A549 (cell line): Measurements from ENCODE around the gene GNPTG. TPM values are rescaled to one million over a fixed set of nuclear protein-coding genes. Genes with fewer than 3 reads are reported as not detected.

Source experiments
- ATAC-seq, 2 experiments: fragments of 200-7000 bp in 1 of 2; fragments of >200 bp in 1 of 2; cut with Nextera tagmentation in 1 of 2; cut with Tn5 transposase in 1 of 2; 3 replicates each; pipeline versions ENCODE4 v1.8.0 to v1.9.1; 2018 to 2020; ENCODE audit warnings: mild to moderate bottlenecking in 1 of 2, moderate library complexity in 1 of 2
- CTCF ChIA-PET: fragments of 300-600 bp; sonication (Branson Sonifier 250); formaldehyde crosslinking; extraction: SDS; loops from one replicate; lab custom pipeline; 2021; ENCODE audit warnings: antibody characterized with exemption, inconsistent platforms; lab: Yijun Ruan, JAX
- POLR2A ChIA-PET: fragments of 350-600 bp; formaldehyde crosslinking; extraction: SDS; loops from one replicate; lab custom pipeline; 2021; ENCODE audit warnings: antibody characterized with exemption, inconsistent platforms; lab: Yijun Ruan, JAX
- DNase-seq, 2 experiments: peaks; one replicate each; pipeline versions ENCODE4 v3.0.0 to v3.0.0-alpha.2; 2011 to 2016; ENCODE audit warnings: low read depth in 1 of 2, low spot score in 1 of 2
- FAIRE-seq: peaks from 2 replicates; lab custom pipeline; 2011; peaks lifted over from hg19 to GRCh38; lab: Jason Lieb, UNC
- H3K27ac ChIP-seq, 2 experiments: fragments of >200 bp; sonication (Bioruptor Twin); formaldehyde crosslinking; 3 replicates each; pipeline ENCODE4 v1.5.1; 2016 to 2017
- H3K4me1 ChIP-seq: fragments of >200 bp; sonication (Bioruptor Twin); formaldehyde crosslinking; 3 replicates; pipeline ENCODE4 v1.6.1; 2016
- H3K4me2 ChIP-seq: fragments of >200 bp; sonication (Bioruptor Twin); formaldehyde crosslinking; 3 replicates; pipeline ENCODE4 v1.6.1; 2016
- H3K4me3 ChIP-seq: fragments of >200 bp; sonication (Bioruptor Twin); formaldehyde crosslinking; 3 replicates; pipeline ENCODE4 v1.5.1; 2016
- H3K9me3 ChIP-seq: fragments of >200 bp; sonication (Bioruptor Twin); formaldehyde crosslinking; 3 replicates; pipeline ENCODE4 v1.6.1; 2016
- CBX2 ChIP-seq: fragments of 200-600 bp; sonication (generic); IDR thresholded peaks from 2 replicates; pipeline ENCODE4 v1.6.1; 2016; ENCODE audit warnings: low read depth, mild to moderate bottlenecking, borderline replicate concordance
- EHF ChIP-seq: fragments of 250-450 bp; sonication (Bioruptor Pico); IDR thresholded peaks from 2 replicates; pipeline ENCODE4 v1.5.0; 2020; ENCODE audit warnings: mild to moderate bottlenecking
- EHMT2 ChIP-seq: fragments of 200-600 bp; sonication (generic); IDR thresholded peaks from 2 replicates; pipeline ENCODE4 v1.6.1; 2016; ENCODE audit warnings: antibody characterized with exemption, low read depth, mild to moderate bottlenecking, moderate library complexity
- ESRRA ChIP-seq: fragments of 150-350 bp; IDR thresholded peaks from 2 replicates; pipeline ENCODE4 v1.6.1; 2014; ENCODE audit warnings: mild to moderate bottlenecking, low read length, borderline replicate concordance
- HDAC2 ChIP-seq: fragments of 200-600 bp; sonication (generic); IDR thresholded peaks from 2 replicates; pipeline ENCODE4 v1.6.1; 2016
- HOXB5 ChIP-seq: fragments of 250-450 bp; sonication (Bioruptor Pico); IDR thresholded peaks from 2 replicates; pipeline ENCODE4 v1.5.0; 2020; ENCODE audit warnings: mild to moderate bottlenecking, moderate library complexity
- JUN ChIP-seq, 2 experiments: fragments of >200 bp; sonication (Bioruptor Twin); formaldehyde crosslinking; IDR thresholded peaks; 2 replicates in 1 of 2; 3 replicates in 1 of 2; pipeline ENCODE4 v1.6.1; 2016 to 2017
- MYC ChIP-seq: IDR thresholded peaks from 2 replicates; pipeline ENCODE4 v1.6.1; 2012; ENCODE audit warnings: mild to moderate bottlenecking, inconsistent platforms, low read length, improper control_type of control experiment, borderline replicate concordance
- NFE2L2 ChIP-seq: fragments of 150-350 bp; conservative IDR thresholded peaks from 2 replicates; pipeline ENCODE4 v1.6.1; 2014; ENCODE audit warnings: low read length
- NPAS2 ChIP-seq: fragments of 250-450 bp; sonication (Bioruptor Pico); IDR thresholded peaks from 2 replicates; pipeline ENCODE4 v1.8.0; 2022; ENCODE audit warnings: mild to moderate bottlenecking, moderate library complexity, borderline replicate concordance
- NR3C1 ChIP-seq: fragments of >200 bp; sonication (Bioruptor Twin); formaldehyde crosslinking; IDR thresholded peaks from 3 replicates; pipeline ENCODE4 v1.6.1; 2017
- TFCP2L1 ChIP-seq: fragments of 250-450 bp; sonication (Bioruptor Pico); IDR thresholded peaks from 2 replicates; pipeline ENCODE4 v1.5.0; 2021; ENCODE audit warnings: mild to moderate bottlenecking
- ZC3H11A ChIP-seq: fragments of 450-650 bp; IDR thresholded peaks from 2 replicates; pipeline ENCODE4 v1.6.1; 2014; ENCODE audit warnings: antibody characterized with exemption, mild to moderate bottlenecking
- ZNF302 ChIP-seq: fragments of 250-450 bp; sonication (Bioruptor Pico); IDR thresholded peaks from 2 replicates; pipeline ENCODE4 v1.9.0; 2021; ENCODE audit warnings: inconsistent platforms, mild to moderate bottlenecking, moderate library complexity
- WGBS: methylation state at CpG from one replicate; pipeline ENCODE4 v1.1.6; 2017; ENCODE audit errors: missing lambda C conversion rate; 5-methylcytosine and 5-hydroxymethylcytosine counted together
- polyA plus RNA-seq, 4 experiments: library from polyadenylated mRNA; depleted of rRNA in 3 of 4; stranded (reverse); fragments of >200 nt; fragmentation: RNase III in 1 of 4; extraction: RNeasy Plus Mini Kit Qiagen cat#74134 plus additional on column Dnase treatment in 1 of 4; gene quantifications; 2 replicates in 3 of 4; 3 replicates in 1 of 4; pipeline ENCODE4 v1.2.3, GENCODE V29; 2011 to 2017
- TF ChIP-seq, protein P1 (sequence below): fragments of 150-350 bp; IDR thresholded peaks from 2 replicates; pipeline ENCODE4 v1.6.1; 2014; ENCODE audit warnings: low read depth, mild to moderate bottlenecking, low read length
- TF ChIP-seq, protein P2 (sequence below): IDR thresholded peaks from 2 replicates; pipeline ENCODE4 v1.6.1; 2012; ENCODE audit warnings: low read depth, borderline replicate concordance
- TF ChIP-seq, protein P3 (sequence below): fragments of >200 bp; sonication (Bioruptor Twin); formaldehyde crosslinking; IDR thresholded peaks from 2 replicates; pipeline ENCODE4 v1.6.1; 2016
- TF ChIP-seq, protein P4 (sequence below): fragments of 250-450 bp; sonication (Bioruptor Pico); IDR thresholded peaks from 2 replicates; pipeline ENCODE4 v1.5.0; 2021; ENCODE audit warnings: mild to moderate bottlenecking, moderate library complexity, borderline replicate concordance

The GNPTG gene
- polyA plus RNA-seq, 2 of the 4 experiments (the other 2 are of a cell fraction), result 23.4 to 24.2 TPM

DNA sequence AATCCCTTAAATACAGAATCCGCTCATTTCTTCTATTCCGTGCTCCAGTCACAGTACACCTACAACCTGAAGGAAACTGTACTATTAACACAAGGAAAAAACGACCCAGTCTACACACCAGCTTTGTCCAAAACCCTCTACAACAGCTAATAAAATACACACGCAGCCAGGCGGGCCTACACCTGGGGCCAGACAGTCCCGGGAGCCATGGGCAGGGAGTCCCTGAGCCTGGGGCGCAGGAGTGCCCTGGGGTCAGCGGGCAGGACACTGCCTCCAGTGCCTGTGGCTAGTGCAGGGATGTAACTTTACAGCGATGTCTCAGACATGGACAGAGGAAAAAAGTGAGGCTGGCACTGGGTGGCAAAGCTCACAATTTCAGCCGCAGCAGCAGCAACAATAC is 28.5 kb downstream of the GNPTG start (continued):
- TF ChIP-seq, protein P1, sequence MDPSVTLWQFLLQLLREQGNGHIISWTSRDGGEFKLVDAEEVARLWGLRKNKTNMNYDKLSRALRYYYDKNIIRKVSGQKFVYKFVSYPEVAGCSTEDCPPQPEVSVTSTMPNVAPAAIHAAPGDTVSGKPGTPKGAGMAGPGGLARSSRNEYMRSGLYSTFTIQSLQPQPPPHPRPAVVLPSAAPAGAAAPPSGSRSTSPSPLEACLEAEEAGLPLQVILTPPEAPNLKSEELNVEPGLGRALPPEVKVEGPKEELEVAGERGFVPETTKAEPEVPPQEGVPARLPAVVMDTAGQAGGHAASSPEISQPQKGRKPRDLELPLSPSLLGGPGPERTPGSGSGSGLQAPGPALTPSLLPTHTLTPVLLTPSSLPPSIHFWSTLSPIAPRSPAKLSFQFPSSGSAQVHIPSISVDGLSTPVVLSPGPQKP, result no peak
- TF ChIP-seq NPAS2, result no peak

DNA sequence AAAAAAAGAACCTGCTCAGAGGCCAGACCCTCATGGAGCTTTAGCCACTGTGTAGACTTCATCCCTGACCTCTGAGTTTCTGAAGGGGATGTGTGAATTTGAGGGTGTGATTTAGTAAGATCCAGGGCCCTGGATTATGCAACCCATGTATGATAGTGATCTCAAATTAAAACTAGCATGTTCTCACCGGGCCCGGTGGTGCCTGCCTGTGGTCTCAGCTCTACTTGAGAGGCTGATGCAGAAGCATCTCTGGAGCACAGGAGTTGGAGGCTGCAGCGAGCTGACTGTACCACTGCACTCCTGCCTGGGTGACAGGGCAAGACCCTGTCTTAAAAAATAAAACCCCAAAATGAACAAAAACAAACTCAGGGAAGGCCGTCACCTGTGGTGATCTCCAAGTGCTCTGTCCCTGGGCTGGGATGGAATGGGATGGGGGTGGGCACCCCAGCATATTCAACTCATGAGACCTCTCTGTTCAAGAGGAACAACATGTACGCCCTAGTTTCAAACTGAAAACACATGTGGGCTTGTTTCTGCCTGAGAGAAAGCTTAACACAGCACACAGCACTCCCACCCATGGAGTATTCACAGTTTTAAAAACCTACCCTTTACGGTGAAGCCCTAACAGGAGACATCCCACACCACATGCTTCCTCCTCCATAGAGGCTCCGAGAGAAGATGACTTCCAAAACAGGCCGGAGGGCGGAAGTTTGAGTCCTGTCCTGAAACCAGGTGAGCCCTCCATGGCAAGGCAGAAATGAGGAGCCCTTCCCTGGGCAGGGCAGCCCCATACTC is 30.1 kb downstream of the GNPTG start:
- Histone ChIP-seq H3K4me1 (peaks cover 16% of the 10 kb centered on the region), H3K4me3 (no peak overlapping the region), H3K27ac (no peak overlapping the region), H3K9me3 (no peaks in the 10 kb centered on the region), H3K4me2 (no peak overlapping the region)
- ChIA-PET CTCF (interaction anchor here (1.1 to 11.4 kb wide), 3 partner anchors 19 to 38 kb away, joined by 3 to 127 read pairs (median 4); partner anchors contain the start of gene UQCC4), POLR2A (no interaction called here)
- FAIRE-seq (no peak), ATAC-seq (no peak), DNase-seq (no peak)
- TF ChIP-seq, protein P2, sequence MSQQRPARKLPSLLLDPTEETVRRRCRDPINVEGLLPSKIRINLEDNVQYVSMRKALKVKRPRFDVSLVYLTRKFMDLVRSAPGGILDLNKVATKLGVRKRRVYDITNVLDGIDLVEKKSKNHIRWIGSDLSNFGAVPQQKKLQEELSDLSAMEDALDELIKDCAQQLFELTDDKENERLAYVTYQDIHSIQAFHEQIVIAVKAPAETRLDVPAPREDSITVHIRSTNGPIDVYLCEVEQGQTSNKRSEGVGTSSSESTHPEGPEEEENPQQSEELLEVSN, result no peak
- TF ChIP-seq EHF (CRISPR knock-in tag), result no peak
- TF ChIP-seq ZC3H11A, result no peak
- no peak for TF ChIP-seq MYC
- TF ChIP-seq ZNF302 (CRISPR knock-in tag), result no peak
- no peak for TF ChIP-seq NR3C1
- WGBS, result 86% methylated on average over 9 of the region's 9 CpGs

DNA sequence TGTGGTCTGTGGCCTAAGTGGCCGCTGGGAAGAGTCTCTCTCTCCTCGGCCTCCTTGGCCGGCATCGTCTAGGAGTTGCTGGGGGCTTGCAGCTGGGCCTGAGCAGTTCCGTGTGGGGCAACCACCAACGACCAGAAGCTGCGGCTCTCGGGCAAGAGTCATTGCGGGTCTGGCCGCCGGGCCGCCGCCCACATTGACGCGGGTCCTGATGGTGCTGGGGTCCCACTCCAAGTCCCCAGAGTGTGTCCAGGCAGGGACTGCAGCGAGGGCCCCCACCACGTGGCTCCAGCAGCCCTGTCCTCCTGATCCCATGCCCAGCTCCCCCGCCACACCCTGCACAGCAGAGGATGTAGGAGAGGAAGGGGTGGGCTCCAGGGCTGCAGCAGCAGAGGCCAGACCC is 31.8 kb downstream of the GNPTG start:
- FAIRE-seq, result no peak
- TF ChIP-seq, protein P3, sequence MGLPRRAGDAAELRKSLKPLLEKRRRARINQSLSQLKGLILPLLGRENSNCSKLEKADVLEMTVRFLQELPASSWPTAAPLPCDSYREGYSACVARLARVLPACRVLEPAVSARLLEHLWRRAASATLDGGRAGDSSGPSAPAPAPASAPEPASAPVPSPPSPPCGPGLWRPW, result no peak
- no peak for TF ChIP-seq HDAC2
- no peak for TF ChIP-seq ESRRA
- TF ChIP-seq MYC, result no peak
- TF ChIP-seq CBX2, result no peak
- no peak for TF ChIP-seq TFCP2L1 (CRISPR knock-in tag)
- no peak for TF ChIP-seq HOXB5 (CRISPR knock-in tag)
- no peak for TF ChIP-seq NFE2L2
- no peak for TF ChIP-seq EHMT2
- no peak for TF ChIP-seq JUN (IDR thresholded peaks at IDR 0.05)
- TF ChIP-seq, protein P4, sequence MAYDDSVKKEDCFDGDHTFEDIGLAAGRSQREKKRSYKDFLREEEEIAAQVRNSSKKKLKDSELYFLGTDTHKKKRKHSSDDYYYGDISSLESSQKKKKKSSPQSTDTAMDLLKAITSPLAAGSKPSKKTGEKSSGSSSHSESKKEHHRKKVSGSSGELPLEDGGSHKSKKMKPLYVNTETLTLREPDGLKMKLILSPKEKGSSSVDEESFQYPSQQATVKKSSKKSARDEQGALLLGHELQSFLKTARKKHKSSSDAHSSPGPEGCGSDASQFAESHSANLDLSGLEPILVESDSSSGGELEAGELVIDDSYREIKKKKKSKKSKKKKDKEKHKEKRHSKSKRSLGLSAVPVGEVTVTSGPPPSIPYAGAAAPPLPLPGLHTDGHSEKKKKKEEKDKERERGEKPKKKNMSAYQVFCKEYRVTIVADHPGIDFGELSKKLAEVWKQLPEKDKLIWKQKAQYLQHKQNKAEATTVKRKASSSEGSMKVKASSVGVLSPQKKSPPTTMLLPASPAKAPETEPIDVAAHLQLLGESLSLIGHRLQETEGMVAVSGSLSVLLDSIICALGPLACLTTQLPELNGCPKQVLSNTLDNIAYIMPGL (CRISPR knock-in tag), result no peak
- TF ChIP-seq ZNF302 (CRISPR knock-in tag), result no peak
- CTCF ChIA-PET, result interaction anchor here (0.8 to 11.4 kb wide), 4 partner anchors 12 to 82 kb away, joined by 3 to 127 read pairs (median 5); no protein-coding TSS in a partner anchor

More for the DNA sequence above, 31.8 kb downstream of the GNPTG start:
- DNase-seq, result no peak
- Histone ChIP-seq H3K9me3 (no peaks in the 10 kb centered on the region), H3K4me1 (peaks cover 5% of the 10 kb centered on the region; the same call in 2 of the 3 replicates), H3K4me3 (no peak overlapping the region), H3K4me2 (no peak overlapping the region), H3K27ac (no peak overlapping the region)
- POLR2A ChIA-PET, result no interaction called here
- WGBS, result 91% methylated on average over 18 of the region's 18 CpGs
- ATAC-seq, result no peak
